HG02623 (cell line): ENCODE results near the gene DDX3X.
"Not testable (repeated sequence)": the region's sequence is repeated elsewhere in the genome, so short reads cannot be mapped to it uniquely, and the experiment has no call there.

Experiments
- ATAC-seq: cut with Tn5 transposase; IDR thresholded peaks from one replicate; pipeline ENCODE4 v1.9.1; 2021; ENCODE audit warnings: moderate library complexity; ENCODE audit not compliant: unreplicated experiment

Gene DDX3X

GRCh38 chrX:41333744-41334362, at the start of gene DDX3X:
Gene DDX3X, plus strand, starts transcription at chrX:41334162. Its CDS starts 91 bp downstream, at chrX:41334253.
- ATAC-seq, result peak; percentile 37

GRCh38 chrX:41285928-41286327, 48.0 kb upstream of the DDX3X start:
- ATAC-seq, result not testable (repeated sequence)

- no peak for ATAC-seq
Measured at GRCh38 chrX:41288641-41289040, 45.3 kb upstream of the DDX3X start.

GRCh38 chrX:41289095-41289494, 44.9 kb upstream of the DDX3X start:
- no peak for ATAC-seq

DNA sequence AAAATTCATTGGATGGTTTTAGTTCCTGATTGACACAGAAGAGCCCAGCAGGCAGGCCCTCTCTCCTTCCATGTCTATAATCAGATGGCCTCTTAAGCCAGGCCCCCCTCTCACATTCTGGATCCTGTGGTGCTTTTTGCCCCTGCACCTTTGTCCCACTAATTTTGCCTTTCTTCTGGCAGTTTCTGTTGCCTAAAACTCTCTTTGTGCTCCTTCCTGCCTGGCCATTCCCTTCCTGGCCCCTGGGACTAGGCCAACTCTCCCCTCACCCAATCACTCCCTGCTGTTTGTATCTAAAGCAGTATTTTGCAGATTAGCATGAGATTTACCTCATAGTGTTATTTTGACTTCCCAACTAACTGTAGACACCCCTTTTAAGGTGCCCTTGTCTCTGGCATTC, 42.7 kb upstream of the DDX3X start:
- no peak for ATAC-seq

DNA sequence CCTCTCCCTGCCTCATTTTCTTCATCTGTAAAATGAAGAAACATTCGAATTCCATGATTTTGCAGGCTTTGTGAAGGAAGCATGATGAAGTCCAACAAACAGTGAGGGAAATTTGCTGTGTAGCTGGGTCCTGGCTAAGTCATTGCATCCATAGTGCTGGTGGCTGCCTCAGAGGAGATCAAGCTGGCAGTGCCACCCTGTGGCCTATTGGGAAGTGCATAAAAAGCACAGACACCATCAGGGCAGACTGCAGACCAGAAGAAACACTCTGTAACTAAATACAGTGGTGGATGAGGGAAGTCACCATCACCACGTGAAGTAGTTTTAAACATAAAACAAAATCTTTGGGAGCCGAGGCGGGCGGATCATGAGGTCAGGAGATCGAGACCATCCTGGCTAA, 40.7 kb upstream of the DDX3X start:
- no peak for ATAC-seq

DNA sequence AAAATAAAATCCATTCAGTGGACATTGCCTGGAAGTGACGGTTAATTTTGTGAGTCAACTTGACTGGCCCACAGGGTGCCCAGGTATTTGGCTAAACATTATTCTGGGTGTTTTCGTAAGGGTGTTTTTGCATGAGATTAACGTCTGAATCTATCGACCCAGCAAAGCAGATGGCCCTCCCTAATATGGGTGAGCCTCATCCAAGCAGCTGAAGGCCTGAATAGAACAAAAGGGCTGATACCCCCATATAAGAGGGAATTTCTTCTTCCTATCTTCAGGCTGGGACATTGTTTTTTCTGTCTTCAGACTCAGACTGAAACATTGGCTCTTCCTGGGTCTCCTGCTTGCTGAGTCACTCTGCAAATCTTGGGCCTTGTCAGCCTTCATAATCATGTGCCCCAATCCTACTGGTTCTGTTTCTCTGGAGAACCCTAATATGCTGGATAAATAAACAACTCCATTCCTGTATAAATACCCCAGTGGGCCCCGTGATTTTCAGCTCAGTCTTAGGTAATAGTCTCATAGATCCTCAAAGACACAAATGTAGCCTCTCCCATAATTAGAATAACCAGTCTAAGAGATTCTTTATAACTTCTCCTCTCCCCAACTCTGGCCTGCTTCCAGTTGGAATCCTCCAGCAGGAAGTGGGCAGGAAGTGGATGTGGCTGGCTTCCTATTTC, 33.1 kb upstream of the DDX3X start:
- ATAC-seq, result no peak

DNA sequence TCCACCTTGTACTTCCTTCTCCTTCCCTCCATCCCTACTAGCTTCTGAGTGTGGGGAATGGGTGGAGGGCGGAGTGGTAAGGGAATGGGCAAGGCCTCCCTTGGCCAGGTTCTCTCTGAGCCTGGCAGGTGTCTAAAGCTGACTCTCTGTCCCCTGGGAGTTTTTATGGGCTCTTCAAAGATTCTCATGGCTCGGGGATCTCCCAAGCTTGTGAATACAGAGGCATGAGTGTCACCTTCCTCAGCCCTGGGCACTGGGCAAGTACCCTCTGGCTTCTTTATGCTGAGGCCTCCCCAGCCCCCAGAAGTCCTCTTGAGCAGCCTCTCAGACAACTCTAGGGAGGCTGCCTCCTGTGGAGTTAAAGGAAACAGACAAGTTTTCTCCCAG, 32.5 kb upstream of the DDX3X start:
- ATAC-seq, result no peak

DNA sequence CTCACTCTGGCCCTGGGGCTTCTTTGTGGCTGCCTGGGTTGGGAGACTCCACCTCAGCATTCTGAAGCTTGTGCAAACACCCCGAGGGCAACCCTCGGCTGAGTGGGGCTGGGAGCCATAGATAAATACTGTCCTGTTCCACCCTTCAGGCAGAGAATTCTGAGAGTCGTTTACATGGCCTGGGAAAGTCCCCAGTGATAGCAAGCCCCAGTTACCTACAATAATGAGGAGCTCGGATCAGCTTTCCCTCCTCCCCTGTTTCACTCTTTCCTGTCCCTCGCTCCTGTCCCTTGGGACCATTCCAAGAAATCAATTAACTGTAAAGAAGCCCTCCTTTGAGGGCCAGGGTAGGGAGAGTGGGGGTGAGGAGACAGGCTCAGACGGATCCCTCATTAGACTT, 31.6 kb upstream of the DDX3X start:
- ATAC-seq, result no peak

GRCh38 chrX:41303013-41303412, 30.9 kb upstream of the DDX3X start:
- ATAC-seq, result no peak

- no peak for ATAC-seq
Measured at GRCh38 chrX:41304178-41304577, 29.8 kb upstream of the DDX3X start.

DNA sequence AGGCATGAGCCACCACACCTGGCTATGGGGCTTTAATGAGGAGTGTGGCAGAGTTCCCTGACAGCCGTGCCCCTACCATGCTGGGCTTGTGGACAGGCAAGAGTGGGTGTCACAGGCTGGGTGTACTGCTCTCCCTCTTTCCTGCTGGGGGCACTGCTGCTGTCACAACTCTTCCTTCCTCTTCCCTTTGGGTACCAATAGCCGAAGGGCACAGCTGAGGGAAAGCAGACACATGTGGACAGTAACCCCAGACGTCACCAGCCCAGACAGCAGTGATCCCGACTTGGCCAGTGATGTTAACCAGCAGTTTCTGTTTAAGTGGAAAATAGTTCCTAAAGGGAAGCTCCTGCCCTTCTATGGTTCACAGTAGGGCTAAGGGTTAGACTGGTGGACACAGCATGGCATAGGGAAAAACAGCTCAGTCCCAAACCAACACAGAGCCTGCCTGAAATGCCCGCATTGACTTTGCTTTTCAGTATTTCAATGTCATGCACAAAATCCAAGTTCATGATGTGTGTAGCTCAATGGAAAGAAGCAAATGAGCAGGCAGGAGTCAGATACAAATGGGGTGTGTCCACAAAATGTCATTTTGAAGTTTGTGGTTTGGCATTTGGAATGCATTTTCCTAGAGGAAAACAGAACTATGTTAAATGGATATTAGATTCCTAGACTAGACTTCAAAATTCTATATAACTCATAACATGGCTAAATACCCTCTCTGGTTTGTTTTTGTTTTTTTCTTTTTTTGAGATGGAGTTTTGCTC, 24.9 kb upstream of the DDX3X start:
- ATAC-seq, result no peak

DNA sequence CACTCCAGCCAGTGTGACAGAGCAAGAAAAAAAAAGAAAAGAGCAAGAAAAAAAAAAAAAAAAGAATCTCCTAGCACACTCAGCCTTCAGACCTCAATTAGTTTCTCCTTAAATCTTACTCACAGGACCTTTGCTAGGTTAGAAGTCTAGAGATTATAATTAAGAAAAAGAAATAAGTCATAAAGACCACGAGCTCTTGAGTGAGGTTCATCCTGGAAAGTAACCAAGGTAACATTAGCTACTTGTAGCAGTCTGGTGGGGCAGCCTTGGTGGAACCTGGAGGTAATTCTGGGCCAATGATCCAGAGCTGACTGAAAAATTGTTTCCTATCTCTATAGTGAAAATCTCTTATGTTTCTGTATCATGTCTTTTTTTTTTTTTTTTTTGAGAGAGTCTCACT, 21.2 kb upstream of the DDX3X start:
- ATAC-seq, result no peak

DNA sequence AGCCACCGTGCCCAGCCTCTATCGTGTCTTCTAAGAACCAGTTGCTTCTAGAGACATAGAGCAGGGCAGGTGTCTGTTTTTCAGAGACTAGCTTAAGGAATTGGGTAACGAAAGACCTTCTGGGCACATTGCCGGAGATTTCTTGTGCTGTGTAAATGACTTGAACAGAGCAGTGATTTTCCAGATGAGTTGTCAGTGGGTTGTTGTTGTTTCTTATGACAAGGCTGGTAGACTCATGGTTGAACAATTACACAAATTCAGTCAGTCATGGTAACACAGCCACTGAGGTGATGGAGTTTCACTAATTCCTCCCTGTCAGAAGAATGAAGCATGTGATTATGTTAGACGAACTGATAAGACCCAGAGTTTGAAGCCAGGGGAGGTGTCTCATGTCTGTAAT, 20.5 kb upstream of the DDX3X start:
- no peak for ATAC-seq

- no peak for ATAC-seq
Measured at GRCh38 chrX:41314204-41314603, 19.8 kb upstream of the DDX3X start.

DNA sequence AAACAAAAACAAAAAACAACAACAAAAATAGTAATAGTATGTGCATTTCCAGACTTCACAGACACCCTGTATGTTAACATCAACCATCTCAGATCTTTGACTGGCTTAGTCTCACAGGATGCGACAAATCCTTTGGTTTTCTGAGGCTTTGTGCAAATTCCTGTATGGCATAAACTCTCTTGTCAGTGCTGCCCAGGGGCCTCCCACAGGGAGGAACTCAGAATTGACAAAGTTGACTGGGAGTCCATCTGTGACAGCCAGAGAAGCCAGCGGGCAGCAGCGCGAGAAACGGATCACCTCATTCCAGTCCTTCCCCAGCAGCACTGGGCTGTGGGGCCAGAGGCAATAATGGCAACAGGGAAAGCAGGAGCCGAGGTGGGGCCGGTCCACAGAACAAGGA, 19.1 kb upstream of the DDX3X start:
- no peak for ATAC-seq

GRCh38 chrX:41316266-41316665, 17.7 kb upstream of the DDX3X start:
- ATAC-seq, result not testable (repeated sequence)

DNA sequence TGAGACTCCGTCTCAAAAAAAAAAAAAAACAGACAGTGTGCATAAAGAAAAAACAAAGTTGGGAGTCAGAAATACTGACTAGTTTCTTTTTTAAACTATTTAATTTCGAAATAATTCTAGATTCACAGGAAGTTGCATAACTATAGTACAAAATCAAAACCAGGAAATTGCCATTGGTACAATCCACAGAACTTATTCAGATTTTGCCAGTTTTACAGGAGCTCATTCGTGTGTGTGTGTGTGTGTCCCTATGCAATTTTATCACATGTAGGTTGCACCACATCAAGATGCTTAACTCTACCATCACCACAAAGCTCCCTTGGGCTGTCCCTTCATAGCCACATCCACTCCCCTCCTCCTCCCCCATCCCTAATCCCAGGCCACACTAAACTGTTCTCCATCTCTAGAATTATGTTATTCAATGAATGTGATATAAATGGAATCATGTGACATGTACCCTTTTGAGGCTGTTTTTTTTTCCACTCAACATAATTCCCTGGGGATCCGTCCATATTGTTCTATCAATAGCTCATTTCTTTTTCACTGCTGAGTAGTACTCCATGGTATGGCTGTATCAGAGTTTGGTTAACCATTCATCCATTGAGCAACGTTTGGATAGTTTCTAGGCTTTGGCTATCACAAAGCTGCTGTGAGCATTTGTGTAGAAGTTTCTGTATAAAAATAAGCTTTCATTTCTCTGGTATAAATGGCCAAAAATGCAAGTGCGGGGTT, 16.3 kb upstream of the DDX3X start:
- ATAC-seq, result no peak

GRCh38 chrX:41320393-41320792, 13.6 kb upstream of the DDX3X start:
- ATAC-seq, result no peak

GRCh38 chrX:41322821-41323603, 10.9 kb upstream of the DDX3X start:
- no peak for ATAC-seq

DNA sequence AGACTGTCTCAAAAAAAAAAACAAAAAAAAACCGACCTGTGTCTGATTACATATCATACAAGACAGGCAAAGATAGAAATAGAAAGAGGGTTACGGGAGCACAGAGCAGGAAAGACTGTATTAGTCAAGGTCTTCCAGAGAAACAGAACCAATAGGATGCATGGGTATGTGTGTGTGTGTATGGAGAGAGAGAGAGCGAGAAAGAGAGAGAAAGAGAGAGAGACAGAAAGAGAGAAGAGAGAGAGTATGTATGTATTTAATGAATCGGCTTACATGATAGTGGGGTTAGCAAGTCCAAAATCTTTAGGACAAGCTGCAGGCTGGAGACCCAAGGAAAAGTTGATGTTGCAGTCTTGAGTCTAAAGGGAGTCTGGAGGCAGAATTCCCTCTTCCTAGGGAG, 7.5 kb upstream of the DDX3X start:
- ATAC-seq, result no peak
